ENCODE measurements around the gene SLC22A7.

SLC22A7 gene

GRCh38 chr6:43303751-43304331, 5.8 kb downstream of the SLC22A7 start:
- FAIRE-seq (no peak), DNase-seq (ENCODE audit: insufficient read length, low spot score) (no peak)
- TF ChIP-seq CTCF (IDR thresholded peaks at IDR 0.05; ENCODE audit: insufficient read depth, missing control alignments): no peak

- TF ChIP-seq CTCF (IDR thresholded peaks at IDR 0.05; ENCODE audit: insufficient read depth, missing control alignments): no peak
- DNase-seq (ENCODE audit: insufficient read length, low spot score) (no peak), FAIRE-seq (no peak)
Observed at GRCh38 chr6:43304361-43304760, 6.3 kb downstream of the SLC22A7 start.

- no peak for FAIRE-seq
- no peak for TF ChIP-seq CTCF (IDR thresholded peaks at IDR 0.05; ENCODE audit: insufficient read depth, missing control alignments)
Observed at GRCh38 chr6:43304882-43305281, 6.8 kb downstream of the SLC22A7 start.

GRCh38 chr6:43306086-43306485, 8.0 kb downstream of the SLC22A7 start:
- DNase-seq (ENCODE audit: insufficient read length, low spot score) (no peak), FAIRE-seq (no peak)
- no peak for TF ChIP-seq CTCF (IDR thresholded peaks at IDR 0.05; ENCODE audit: insufficient read depth, missing control alignments)

More at GRCh38 chr6:43304882-43305281, 6.8 kb downstream of the SLC22A7 start:
- DNase-seq (ENCODE audit: insufficient read length, low spot score): no peak

GRCh38 chr6:43307451-43308100, 9.5 kb downstream of the SLC22A7 start:
- TF ChIP-seq CTCF (IDR thresholded peaks at IDR 0.05; ENCODE audit: insufficient read depth, missing control alignments): no peak
- FAIRE-seq: no peak
- DNase-seq (ENCODE audit: insufficient read length, low spot score): no peak

GRCh38 chr6:43308101-43308989, 10.3 kb downstream of the SLC22A7 start, which contains the start of gene CRIP3:
Gene CRIP3 (minus strand): TSS chr6:43308826. CDS start chr6:43308792, 34 bp downstream.
- DNase-seq (ENCODE audit: insufficient read length, low spot score): no peak
- no peak for TF ChIP-seq CTCF (IDR thresholded peaks at IDR 0.05; ENCODE audit: insufficient read depth, missing control alignments)
- FAIRE-seq: no peak

Data from D721Med (cell line).